Esophagus squamous epithelium (tissue), 4 donors: Measurements from ENCODE around the gene PDIA2.

ENCODE experiments used
- CTCF ChIP-seq, 6 experiments: fragments of 450-650 bp in 4 of 6; fragments of 200-600 bp in 2 of 6; sonication (generic) in 2 of 6; IDR thresholded peaks; one replicate each; pipeline ENCODE4 v1.5.1; 2016 to 2019; ENCODE audit warnings: antibody characterized with exemption in 6 of 6, mild to moderate bottlenecking in 4 of 6, moderate library complexity in 4 of 6
- POLR2A ChIP-seq, 4 donors: fragments of 450-650 bp; IDR thresholded peaks; one replicate each; pipeline ENCODE4 v1.6.1; 2017; ENCODE audit warnings: antibody characterized with exemption in 4 of 4, mild to moderate bottlenecking in 4 of 4, moderate library complexity in 3 of 4

GRCh38 chr16:272633-273546 lies 10.1 kb upstream of the PDIA2 start:
- TF ChIP-seq CTCF (IDR thresholded peaks at IDR 0.05) (no peak), POLR2A (IDR thresholded peaks at IDR 0.05) (no peak)
